SK-N-SH (cell line): ENCODE results near the gene SLAMF7. TPM values are rescaled to one million over a fixed set of nuclear protein-coding genes. Genes with fewer than 3 reads are reported as not detected.

Experiments
- CTCF ChIA-PET: fragments of 300-600, 350-600 bp; formaldehyde crosslinking; extraction: SDS; loops from one replicate; lab custom pipeline; 2021; lab: Yijun Ruan, JAX
- POLR2A ChIA-PET: fragments of 350-600 bp; sonication (Branson Sonifier 250); formaldehyde crosslinking; extraction: SDS; loops from one replicate; lab custom pipeline; 2020; ENCODE audit warnings: antibody characterized with exemption, inconsistent platforms; lab: Yijun Ruan, JAX
- DNase-seq: peaks from one replicate; pipeline ENCODE4 v3.0.0; 2012
- H2AFZ ChIP-seq: fragments of 200-600 bp; sonication (generic); 2 replicates; pipeline ENCODE4 v1.8.1; 2016; ENCODE audit warnings: antibody characterized with exemption, mild to moderate bottlenecking, low read depth
- H3F3A ChIP-seq: fragments of 200-600 bp; sonication (generic); replicated peaks from 2 replicates; pipeline ENCODE3; 2016; ENCODE audit warnings: antibody characterized with exemption, mild to moderate bottlenecking; ENCODE audit not compliant: insufficient read depth
- H3K27ac ChIP-seq, 2 experiments: fragments of 200-500 bp in 1 of 2; fragments of 200-600 bp in 1 of 2; sonication (Bioruptor generic) in 1 of 2; sonication (generic), shearing (Covaris generic) in 1 of 2; 2 replicates each; pipeline versions ENCODE4 v1.5.1 to v1.6.1; 2014 to 2016; ENCODE audit warnings: low read depth in 2 of 2, inconsistent platforms in 1 of 2, low read length in 1 of 2, mild to moderate bottlenecking in 1 of 2, mixed read lengths in 1 of 2
- H3K27me3 ChIP-seq: fragments of 200-600 bp; sonication (generic), shearing (Covaris generic); 2 replicates; pipeline ENCODE4 v1.6.1; 2016; ENCODE audit warnings: mixed run types; ENCODE audit not compliant: insufficient read depth
- H3K36me3 ChIP-seq, 2 experiments: fragments of 200-500 bp in 1 of 2; fragments of 200-600 bp in 1 of 2; sonication (Bioruptor generic) in 1 of 2; sonication (generic) in 1 of 2; replicated peaks in 1 of 2; 2 replicates each; pipeline versions ENCODE3 to v1.5.1; 2014 to 2016; ENCODE audit warnings: low read length in 1 of 2, mild to moderate bottlenecking in 1 of 2; ENCODE audit not compliant: insufficient read depth in 2 of 2, control insufficient read depth in 1 of 2
- H3K4me1 ChIP-seq, 2 experiments: fragments of 200-500 bp in 1 of 2; fragments of 200-600 bp in 1 of 2; sonication (Bioruptor generic) in 1 of 2; sonication (generic), shearing (Covaris generic) in 1 of 2; 2 replicates each; pipeline versions ENCODE4 v1.5.1 to v1.6.1; 2014 to 2016; ENCODE audit warnings: low read depth in 1 of 2, low read length in 1 of 2, mixed run types in 1 of 2; ENCODE audit not compliant: insufficient read depth in 2 of 2, control insufficient read depth in 1 of 2
- H3K4me2 ChIP-seq: fragments of 200-600 bp; sonication (generic), shearing (Covaris generic); 2 replicates; pipeline ENCODE4 v1.6.1; 2017; ENCODE audit warnings: mixed run types
- H3K4me3 ChIP-seq, 2 experiments: fragments of 200-500 bp in 1 of 2; fragments of 200-600 bp in 1 of 2; sonication (Bioruptor generic) in 1 of 2; sonication (generic), shearing (Covaris generic) in 1 of 2; 2 replicates each; pipeline versions ENCODE4 v1.5.1 to v1.8.1; 2014 to 2016; ENCODE audit warnings: low read depth in 2 of 2, inconsistent platforms in 1 of 2, low read length in 1 of 2, mild to moderate bottlenecking in 1 of 2, mixed read lengths in 1 of 2, moderate library complexity in 1 of 2
- H3K79me2 ChIP-seq: fragments of 200-600 bp; sonication (generic); 2 replicates; pipeline ENCODE4 v1.8.1; 2017; ENCODE audit warnings: mild to moderate bottlenecking; ENCODE audit not compliant: insufficient read depth
- H3K9ac ChIP-seq: fragments of 200-600 bp; sonication (generic); 2 replicates; pipeline ENCODE4 v1.6.1; 2017; ENCODE audit warnings: mixed run types
- H3K9me2 ChIP-seq: fragments of 200-600 bp; sonication (generic); 2 replicates; pipeline ENCODE4 v1.6.1; 2017; ENCODE audit warnings: mixed run types
- H3K9me3 ChIP-seq: fragments of 200-600 bp; sonication (generic); 2 replicates; pipeline ENCODE4 v1.6.1; 2017; ENCODE audit warnings: mixed run types, mild to moderate bottlenecking, moderate library complexity
- H4K20me1 ChIP-seq: fragments of 200-600 bp; sonication (generic); 2 replicates; pipeline ENCODE4 v1.6.1; 2017; ENCODE audit warnings: mild to moderate bottlenecking, mixed run types; ENCODE audit not compliant: insufficient read depth
- CHD2 ChIP-seq: fragments of 150-350 bp; IDR thresholded peaks from 2 replicates; pipeline ENCODE4 v1.6.1; 2018; ENCODE audit warnings: low read length; ENCODE audit not compliant: partially characterized antibody
- FOSL2 ChIP-seq: IDR thresholded peaks from 2 replicates; pipeline ENCODE4 v1.4.0; 2012; ENCODE audit warnings: low read depth, mild to moderate bottlenecking, moderate library complexity, borderline replicate concordance
- FOXJ3 ChIP-seq: sonication (generic); formaldehyde crosslinking; IDR thresholded peaks from 2 replicates; pipeline ENCODE4 v1.5.1; 2020; ENCODE audit warnings: mild to moderate bottlenecking, missing genetic modification reagents
- FOXM1 ChIP-seq: IDR thresholded peaks from 2 replicates; pipeline ENCODE4 v1.4.0; 2012; ENCODE audit warnings: low read depth, mild to moderate bottlenecking
- GABPA ChIP-seq: IDR thresholded peaks from 2 replicates; pipeline ENCODE4 v1.4.0; 2012; ENCODE audit warnings: low read depth, mild to moderate bottlenecking
- GATA2 ChIP-seq: sonication (generic); formaldehyde crosslinking; IDR thresholded peaks from 2 replicates; pipeline ENCODE4 v1.5.0; 2020; ENCODE audit warnings: mild to moderate bottlenecking, missing genetic modification reagents
- NFIC ChIP-seq: IDR thresholded peaks from 2 replicates; pipeline ENCODE4 v1.4.0; 2012; ENCODE audit warnings: borderline replicate concordance
- NRF1 ChIP-seq: IDR thresholded peaks from 2 replicates; pipeline ENCODE4 v1.6.1; 2012; ENCODE audit warnings: low read depth, mild to moderate bottlenecking, low read length
- POLR2AphosphoS5 ChIP-seq: IDR thresholded peaks from 2 replicates; pipeline ENCODE4 v1.6.1; 2012; ENCODE audit warnings: low read depth, low read length
- RAD21 ChIP-seq: IDR thresholded peaks from 2 replicates; pipeline ENCODE4 v1.6.1; 2012; ENCODE audit warnings: mild to moderate bottlenecking, low read length
- RXRA ChIP-seq: IDR thresholded peaks from 2 replicates; pipeline ENCODE4 v1.4.0; 2012; ENCODE audit warnings: low read depth, mild to moderate bottlenecking, borderline replicate concordance
- SIN3A ChIP-seq: IDR thresholded peaks from 2 replicates; pipeline ENCODE4 v1.6.1; 2012; ENCODE audit warnings: low read depth, mild to moderate bottlenecking, low read length, moderate library complexity, borderline replicate concordance
- SMC3 ChIP-seq: IDR thresholded peaks from 2 replicates; pipeline ENCODE4 v1.6.1; 2012; ENCODE audit warnings: low read depth, low read length, improper control_type of control experiment
- TAF1 ChIP-seq: IDR thresholded peaks from 2 replicates; pipeline ENCODE4 v1.6.1; 2012; ENCODE audit warnings: low read depth, mild to moderate bottlenecking, low read length, moderate library complexity, borderline replicate concordance
- TCF12 ChIP-seq: IDR thresholded peaks from 2 replicates; pipeline ENCODE4 v1.4.0; 2012
- WGBS: methylation state at CpG from one replicate; pipeline ENCODE4 v1.1.6; 2017; ENCODE audit warnings: low lambda C conversion rate; 5-methylcytosine and 5-hydroxymethylcytosine counted together
- polyA plus RNA-seq, 3 experiments: library from polyadenylated mRNA; depleted of rRNA; stranded (reverse); fragments of >200 nt; gene quantifications; 2 replicates each; pipeline ENCODE4 v1.2.3, GENCODE V29; 2012
- TF ChIP-seq, protein P1 (sequence below): IDR thresholded peaks from 2 replicates; pipeline ENCODE4 v1.4.0; 2012; ENCODE audit warnings: low read depth
- TF ChIP-seq, protein P2 (sequence below): fragments of 150-350 bp; IDR thresholded peaks from 2 replicates; pipeline ENCODE4 v1.6.1; 2016; ENCODE audit warnings: mild to moderate bottlenecking, low read depth, low read length
- TF ChIP-seq, protein P3 (sequence below): IDR thresholded peaks from 2 replicates; pipeline ENCODE4 v1.4.0; 2012; ENCODE audit warnings: low read depth, borderline replicate concordance
- TF ChIP-seq, protein P4 (sequence below): fragments of 150-350 bp; IDR thresholded peaks from 2 replicates; pipeline ENCODE4 v1.6.1; 2017; ENCODE audit warnings: antibody characterized with exemption, low read length, low read depth, borderline replicate concordance

The SLAMF7 gene
- polyA plus RNA-seq, 1 of the 3 experiments (the other 2 are of a cell fraction), result not detected

DNA sequence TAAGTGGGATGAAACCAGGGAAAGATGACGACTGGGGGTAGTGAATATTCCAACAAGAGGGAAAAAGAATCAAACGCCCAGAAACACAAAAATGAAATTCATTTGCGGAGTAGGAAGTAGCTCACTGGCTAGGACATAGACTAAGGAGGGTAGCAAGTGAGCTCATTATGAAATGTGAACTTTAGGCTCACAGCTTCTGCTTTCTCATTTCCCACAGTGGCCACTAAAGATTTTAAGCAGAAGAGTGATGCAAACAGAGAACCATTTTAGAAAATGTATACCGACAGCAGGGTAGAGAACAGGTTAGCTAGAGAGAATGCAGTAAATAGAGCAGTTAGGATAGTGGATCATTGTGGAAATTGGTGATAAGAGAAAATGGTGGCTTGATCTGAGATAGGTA, 30.9 kb upstream of the SLAMF7 start:
- Histone ChIP-seq H3K27ac (no peak overlapping the region), H3K4me3 (no peak overlapping the region), H3K9me3 (no peaks in the 10 kb centered on the region), H3K9ac (no peak overlapping the region), H3F3A (no peaks in the 10 kb centered on the region), H3K4me2 (no peak overlapping the region), H3K79me2 (no peaks in the 10 kb centered on the region), H3K9me2 (no peaks in the 10 kb centered on the region), H3K36me3 (no peaks in the 10 kb centered on the region), H3K27me3 (peaks cover 21% of the 10 kb centered on the region; the same call in 1 of the 2 replicates), H4K20me1 (no peaks in the 10 kb centered on the region), H2AFZ (no peak overlapping the region; the same call in 1 of the 2 replicates), H3K4me1 (no peaks in the 10 kb centered on the region)
- TF ChIP-seq FOSL2, result no peak
- TF ChIP-seq TCF12, result no peak
- CTCF ChIA-PET, result interaction anchor here (1.0 to 1.8 kb wide), 5 partner anchors 17 to 282 kb away, joined by 3 to 4 read pairs (median 3); no protein-coding TSS in a partner anchor
- WGBS, result 3% methylated on average over 4 of the region's 4 CpGs
- no peak for DNase-seq
- POLR2A ChIA-PET, result no interaction called here

DNA sequence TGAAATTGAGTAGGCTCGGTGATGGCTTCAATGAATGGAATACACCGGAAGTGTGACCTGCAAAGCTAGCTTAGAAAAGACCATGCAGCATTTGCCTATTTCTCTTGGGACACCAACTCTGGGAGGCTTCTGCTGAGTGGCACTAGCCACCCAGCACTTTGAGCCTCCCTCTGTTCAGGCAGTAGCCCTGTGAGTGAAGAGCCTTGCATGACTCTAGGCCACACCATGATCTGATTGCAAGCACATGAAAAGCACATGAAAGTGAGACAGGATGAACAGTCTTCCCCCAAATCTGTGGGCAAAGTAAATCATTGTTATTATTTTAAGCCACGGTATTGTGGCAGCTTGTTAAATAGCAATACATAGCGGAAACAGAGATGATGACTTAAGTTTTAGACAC, 30.2 kb upstream of the SLAMF7 start:
- Histone ChIP-seq H3K9ac (no peak overlapping the region), H3F3A (no peaks in the 10 kb centered on the region), H3K4me2 (no peak overlapping the region), H3K27me3 (peaks cover 15% of the 10 kb centered on the region; the same call in 1 of the 2 replicates), H3K79me2 (no peaks in the 10 kb centered on the region), H3K4me3 (no peak overlapping the region), H4K20me1 (no peaks in the 10 kb centered on the region), H3K4me1 (no peaks in the 10 kb centered on the region), H3K9me3 (no peaks in the 10 kb centered on the region), H3K9me2 (no peaks in the 10 kb centered on the region), H3K36me3 (no peaks in the 10 kb centered on the region), H2AFZ (no peak overlapping the region), H3K27ac (no peak overlapping the region)
- TF ChIP-seq FOXJ3 (CRISPR knock-in tag) (no peak), CHD2 (no peak), TCF12 (no peak), POLR2AphosphoS5 (no peak), GABPA (no peak), SIN3A (no peak), NFIC (no peak)
- TF ChIP-seq, protein P1, sequence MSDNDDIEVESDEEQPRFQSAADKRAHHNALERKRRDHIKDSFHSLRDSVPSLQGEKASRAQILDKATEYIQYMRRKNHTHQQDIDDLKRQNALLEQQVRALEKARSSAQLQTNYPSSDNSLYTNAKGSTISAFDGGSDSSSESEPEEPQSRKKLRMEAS, result no peak
- CTCF ChIA-PET, result interaction anchor here (1.1 to 1.8 kb wide), 3 partner anchors 17 to 33 kb away, joined by 3 to 4 read pairs (median 3); no protein-coding TSS in a partner anchor
- no peak for DNase-seq
- POLR2A ChIA-PET, result no interaction called here
- 4% methylated on average over 4 of the region's 4 CpGs for WGBS

DNA sequence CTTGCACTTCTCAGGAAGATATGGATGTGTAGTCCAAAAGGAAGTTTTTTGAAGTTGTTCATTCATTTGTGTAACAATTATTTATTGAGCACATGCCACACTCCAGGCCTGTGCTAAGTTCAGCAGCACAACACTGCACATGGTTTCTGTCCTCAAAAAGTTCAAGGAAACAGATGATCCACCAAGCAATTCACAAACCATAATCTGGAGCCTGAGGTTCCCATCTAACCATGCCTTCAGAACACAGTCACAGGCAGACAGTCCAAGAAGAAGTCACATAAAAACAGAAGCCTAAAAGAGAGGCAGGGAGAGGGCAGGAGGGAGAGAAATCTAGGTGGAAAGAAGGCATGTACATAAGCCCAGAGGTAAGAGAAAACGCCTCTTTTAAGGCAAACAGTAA, 29.3 kb upstream of the SLAMF7 start:
- Histone ChIP-seq H3K4me2 (no peak overlapping the region), H3K36me3 (no peaks in the 10 kb centered on the region), H3K27me3 (peaks cover 14% of the 10 kb centered on the region; the same call in 1 of the 2 replicates), H3K9me2 (no peaks in the 10 kb centered on the region), H3K79me2 (no peaks in the 10 kb centered on the region), H4K20me1 (no peaks in the 10 kb centered on the region), H3K4me1 (no peaks in the 10 kb centered on the region), H3F3A (no peaks in the 10 kb centered on the region), H3K27ac (no peak overlapping the region), H2AFZ (no peak overlapping the region), H3K9me3 (no peaks in the 10 kb centered on the region), H3K9ac (no peak overlapping the region), H3K4me3 (no peak overlapping the region)
- POLR2A ChIA-PET, result no interaction called here
- CTCF ChIA-PET, result no interaction called here
- DNase-seq, result no peak
- TF ChIP-seq SMC3 (no peak), NRF1 (no peak), FOXM1 (no peak), GATA2 (CRISPR knock-in tag) (no peak), RAD21 (no peak), RXRA (no peak), TAF1 (no peak), SIN3A (no peak), FOSL2 (no peak), GABPA (no peak)
- TF ChIP-seq, protein P2, sequence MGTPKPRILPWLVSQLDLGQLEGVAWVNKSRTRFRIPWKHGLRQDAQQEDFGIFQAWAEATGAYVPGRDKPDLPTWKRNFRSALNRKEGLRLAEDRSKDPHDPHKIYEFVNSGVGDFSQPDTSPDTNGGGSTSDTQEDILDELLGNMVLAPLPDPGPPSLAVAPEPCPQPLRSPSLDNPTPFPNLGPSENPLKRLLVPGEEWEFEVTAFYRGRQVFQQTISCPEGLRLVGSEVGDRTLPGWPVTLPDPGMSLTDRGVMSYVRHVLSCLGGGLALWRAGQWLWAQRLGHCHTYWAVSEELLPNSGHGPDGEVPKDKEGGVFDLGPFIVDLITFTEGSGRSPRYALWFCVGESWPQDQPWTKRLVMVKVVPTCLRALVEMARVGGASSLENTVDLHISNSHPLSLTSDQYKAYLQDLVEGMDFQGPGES, result no peak
- TF ChIP-seq, protein P3, sequence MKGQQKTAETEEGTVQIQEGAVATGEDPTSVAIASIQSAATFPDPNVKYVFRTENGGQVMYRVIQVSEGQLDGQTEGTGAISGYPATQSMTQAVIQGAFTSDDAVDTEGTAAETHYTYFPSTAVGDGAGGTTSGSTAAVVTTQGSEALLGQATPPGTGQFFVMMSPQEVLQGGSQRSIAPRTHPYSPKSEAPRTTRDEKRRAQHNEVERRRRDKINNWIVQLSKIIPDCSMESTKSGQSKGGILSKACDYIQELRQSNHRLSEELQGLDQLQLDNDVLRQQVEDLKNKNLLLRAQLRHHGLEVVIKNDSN, result no peak
- TF ChIP-seq, protein P4, sequence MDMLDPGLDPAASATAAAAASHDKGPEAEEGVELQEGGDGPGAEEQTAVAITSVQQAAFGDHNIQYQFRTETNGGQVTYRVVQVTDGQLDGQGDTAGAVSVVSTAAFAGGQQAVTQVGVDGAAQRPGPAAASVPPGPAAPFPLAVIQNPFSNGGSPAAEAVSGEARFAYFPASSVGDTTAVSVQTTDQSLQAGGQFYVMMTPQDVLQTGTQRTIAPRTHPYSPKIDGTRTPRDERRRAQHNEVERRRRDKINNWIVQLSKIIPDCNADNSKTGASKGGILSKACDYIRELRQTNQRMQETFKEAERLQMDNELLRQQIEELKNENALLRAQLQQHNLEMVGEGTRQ, result no peak
- WGBS, result 0% methylated on average over 1 of the region's 1 CpG
